SH-SY5Y (cell line): Measurements from ENCODE around the gene OR14I1.

Experiments
- GATA2 ChIP-seq: IDR thresholded peaks from 2 replicates; pipeline ENCODE4 v1.6.1; 2011; ENCODE audit warnings: mild to moderate bottlenecking, low read depth, low read length
- GATA3 ChIP-seq: IDR thresholded peaks from 2 replicates; pipeline ENCODE4 v1.6.1; 2011; ENCODE audit warnings: low read depth, mild to moderate bottlenecking, low read length, moderate library complexity

Gene OR14I1

GRCh38 chr1:248702714-248703113, at the start of gene OR14I1:
Gene OR14I1 (minus strand): TSS chr1:248702766.
- TF ChIP-seq GATA2 (no peak), GATA3 (no peak)

GRCh38 chr1:248751635-248752034, 49.1 kb upstream of the OR14I1 start:
- no peak for TF ChIP-seq GATA3

DNA sequence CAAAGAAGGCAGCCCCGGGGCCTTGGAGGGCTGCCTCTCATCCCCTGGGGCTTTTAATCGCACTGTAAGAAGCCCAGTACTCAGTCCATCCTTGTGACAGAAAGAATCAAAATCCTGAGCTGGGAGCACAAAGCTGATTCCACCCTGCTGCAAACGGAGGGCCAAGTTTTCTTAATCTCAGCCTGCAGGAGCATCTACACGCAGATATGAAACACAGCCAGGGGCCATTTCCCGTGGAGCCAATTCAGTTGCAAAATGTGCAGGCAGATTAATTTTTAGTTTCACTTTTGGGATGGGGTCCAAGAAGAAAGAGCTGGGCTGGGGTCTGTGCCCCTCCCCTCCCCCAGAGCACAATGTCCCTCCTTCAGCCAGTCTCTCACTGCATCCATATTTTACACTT, 48.6 kb upstream of the OR14I1 start:
- no peak for TF ChIP-seq GATA2
- no peak for TF ChIP-seq GATA3

DNA sequence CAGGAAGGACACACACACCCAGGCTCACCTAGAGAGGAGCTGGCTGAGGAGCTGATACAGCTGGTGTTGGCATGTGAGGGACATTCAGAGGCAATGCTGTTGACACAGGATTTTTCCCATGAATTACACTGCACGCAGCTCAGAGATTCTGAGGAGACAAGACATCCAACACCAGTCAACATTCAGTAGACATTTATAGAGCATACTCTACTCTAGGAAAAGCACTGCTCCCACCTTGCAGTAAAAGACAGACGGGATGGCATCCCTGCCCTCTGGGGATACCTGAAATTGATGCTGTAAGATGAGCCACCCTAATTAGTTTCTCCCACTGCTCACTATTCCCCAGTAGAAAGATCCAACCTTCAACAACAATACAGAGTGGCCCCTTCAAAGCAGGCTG, 47.9 kb upstream of the OR14I1 start:
- TF ChIP-seq GATA3 (no peak), GATA2 (no peak)

- TF ChIP-seq GATA3 (no peak), GATA2 (no peak)
Observed at GRCh38 chr1:248748211-248748610, 45.6 kb upstream of the OR14I1 start.

DNA sequence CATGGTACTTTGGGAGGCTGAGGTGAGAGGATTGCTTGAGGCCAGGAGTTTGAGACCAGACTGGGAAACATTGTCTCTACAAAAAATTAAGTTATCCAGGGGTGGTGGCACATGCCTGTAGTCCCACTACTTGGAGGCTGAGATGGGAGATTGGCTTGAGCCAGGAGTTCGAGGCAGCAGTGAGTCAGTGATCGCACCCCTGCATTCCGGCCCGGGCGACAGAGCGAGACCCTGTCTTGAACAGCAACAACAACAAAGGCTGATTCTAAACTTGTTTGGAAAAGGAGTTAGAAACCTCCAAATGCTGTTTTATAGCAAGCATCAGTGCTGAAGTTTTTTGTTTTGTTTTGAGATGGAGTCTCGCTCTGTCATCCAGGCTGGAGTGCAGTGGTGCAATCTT, 38.3 kb upstream of the OR14I1 start:
- no peak for TF ChIP-seq GATA2
- TF ChIP-seq GATA3: no peak

GRCh38 chr1:248739572-248740205, 37.1 kb upstream of the OR14I1 start:
- TF ChIP-seq GATA3 (no peak), GATA2 (no peak)

DNA sequence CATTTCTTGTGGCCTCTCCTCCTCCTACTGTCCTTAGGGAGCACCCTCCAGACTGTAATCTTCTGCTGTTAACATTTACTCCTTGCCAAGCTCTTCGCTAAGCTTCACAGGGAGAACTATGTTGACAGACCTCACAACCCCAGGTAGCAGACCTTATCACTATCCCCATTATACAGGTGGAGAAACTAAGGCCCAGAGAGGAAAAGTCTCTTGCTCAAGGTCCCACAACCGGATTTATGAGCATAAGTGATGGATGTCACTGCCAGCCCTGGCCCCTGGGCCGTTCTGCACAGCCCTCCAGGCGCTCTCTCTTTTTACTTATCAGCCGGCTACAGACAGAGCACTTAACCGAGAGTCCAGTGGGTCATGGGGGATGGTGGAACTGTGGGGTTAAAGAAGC, 34.9 kb upstream of the OR14I1 start:
- TF ChIP-seq GATA2: no peak
- no peak for TF ChIP-seq GATA3

- TF ChIP-seq GATA2: no peak
Observed at GRCh38 chr1:248736977-248737376, 34.4 kb upstream of the OR14I1 start.

DNA sequence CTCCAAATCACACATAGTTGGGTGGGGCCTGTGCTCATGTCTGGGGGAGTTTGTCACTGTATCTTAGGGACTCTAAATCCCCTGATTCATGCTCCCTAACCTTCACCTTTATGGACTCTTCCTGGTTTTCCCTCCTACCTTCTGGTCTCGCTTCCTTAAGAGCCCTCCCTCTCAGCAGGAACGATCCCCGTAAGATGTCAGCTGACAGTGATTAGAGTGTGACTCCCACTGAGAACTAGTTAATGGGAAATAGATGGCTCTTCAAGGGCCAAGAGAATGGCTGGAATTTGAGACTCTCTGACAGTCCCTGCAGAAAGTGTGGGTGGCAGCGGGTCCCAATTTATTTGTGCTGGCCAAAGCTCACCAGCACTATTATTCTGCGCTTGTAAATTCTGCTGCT, 31.0 kb upstream of the OR14I1 start:
- TF ChIP-seq GATA3: no peak
- TF ChIP-seq GATA2: no peak

DNA sequence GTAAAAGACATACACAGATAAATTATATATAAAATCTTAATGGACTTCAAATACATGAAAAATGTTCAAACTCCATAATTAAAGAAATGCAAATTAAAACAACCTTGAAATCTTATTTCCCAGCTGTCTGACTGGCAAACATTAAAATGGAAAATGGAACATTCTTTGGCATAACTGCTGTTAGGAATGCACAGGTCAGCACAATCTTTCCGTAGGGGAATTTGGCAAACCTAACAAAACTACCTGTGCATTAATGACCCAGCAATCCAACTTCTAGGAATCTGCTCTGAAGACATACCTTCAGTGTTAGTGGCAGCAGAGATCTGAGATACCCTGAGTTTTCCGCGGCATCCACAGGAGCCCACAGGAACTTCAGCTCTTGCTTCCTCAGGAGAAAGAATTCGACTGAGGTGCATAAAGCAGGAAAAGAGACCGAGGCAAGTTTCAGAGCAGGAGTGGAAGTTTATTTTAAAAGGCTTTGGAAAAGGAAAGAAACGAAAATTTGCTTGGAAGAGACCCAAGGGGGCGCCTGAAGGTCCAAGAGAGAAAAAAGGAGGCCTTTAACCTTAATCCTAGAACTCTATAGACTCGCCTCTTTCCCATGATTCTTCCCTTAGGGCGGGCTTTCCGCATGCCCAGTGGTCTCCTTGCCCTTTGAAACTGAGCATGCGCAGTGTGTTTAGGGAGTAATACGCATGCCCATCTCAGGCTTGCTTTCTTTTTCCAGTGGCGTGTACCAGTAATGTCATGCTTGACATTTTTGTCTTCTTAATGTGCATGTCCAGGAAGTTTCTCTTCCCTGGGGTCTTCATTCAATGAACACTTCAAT, 28.2 kb upstream of the OR14I1 start:
- TF ChIP-seq GATA3: no peak
- TF ChIP-seq GATA2: no peak

DNA sequence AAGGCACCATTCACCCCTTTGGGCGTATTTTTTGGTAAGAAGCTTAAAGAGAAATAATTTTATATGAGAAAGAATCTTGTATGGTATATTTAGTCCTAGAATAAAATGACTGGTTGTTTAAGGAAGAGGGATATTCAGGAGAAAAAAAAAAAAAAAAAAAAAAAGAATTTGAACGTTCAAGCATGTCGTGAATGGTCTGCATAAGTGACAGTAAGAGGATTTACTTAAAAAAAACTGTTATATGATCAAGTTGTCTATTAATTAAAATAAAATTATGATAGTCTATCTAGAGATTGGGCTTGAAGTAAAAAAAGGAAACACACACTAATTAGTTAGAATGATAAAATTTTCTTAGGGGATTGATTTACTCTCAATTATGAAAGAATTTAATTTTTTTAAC, 11.7 kb upstream of the OR14I1 start:
- TF ChIP-seq GATA2: no peak
- TF ChIP-seq GATA3: no peak

- no peak for TF ChIP-seq GATA2
- TF ChIP-seq GATA3: no peak
Observed at GRCh38 chr1:248710305-248710900, 7.8 kb upstream of the OR14I1 start.

- TF ChIP-seq GATA3 (no peak), GATA2 (no peak)
Observed at GRCh38 chr1:248704606-248705005, 2.0 kb upstream of the OR14I1 start.

DNA sequence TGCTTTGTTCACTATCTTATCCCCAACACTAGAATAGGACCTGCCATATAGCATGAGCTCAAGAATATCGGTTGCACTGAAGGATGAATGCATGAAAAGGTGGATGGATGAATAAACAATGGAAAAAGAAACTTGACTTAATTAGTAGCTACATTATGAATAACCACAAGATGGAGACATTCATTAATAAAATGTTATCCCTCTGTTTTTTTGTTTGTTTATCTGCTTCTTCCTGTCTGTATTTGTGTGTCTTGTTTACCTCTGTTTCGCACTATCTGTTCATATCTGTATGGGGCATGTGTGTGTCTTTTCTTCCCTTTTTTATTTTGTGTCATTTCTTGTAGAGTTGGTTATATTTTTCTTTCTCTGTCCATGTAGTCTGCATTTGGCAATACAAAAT, 1.1 kb upstream of the OR14I1 start:
- TF ChIP-seq GATA3 (no peak), GATA2 (no peak)
